ENCODE measurements around the gene WDR81.

DNA sequence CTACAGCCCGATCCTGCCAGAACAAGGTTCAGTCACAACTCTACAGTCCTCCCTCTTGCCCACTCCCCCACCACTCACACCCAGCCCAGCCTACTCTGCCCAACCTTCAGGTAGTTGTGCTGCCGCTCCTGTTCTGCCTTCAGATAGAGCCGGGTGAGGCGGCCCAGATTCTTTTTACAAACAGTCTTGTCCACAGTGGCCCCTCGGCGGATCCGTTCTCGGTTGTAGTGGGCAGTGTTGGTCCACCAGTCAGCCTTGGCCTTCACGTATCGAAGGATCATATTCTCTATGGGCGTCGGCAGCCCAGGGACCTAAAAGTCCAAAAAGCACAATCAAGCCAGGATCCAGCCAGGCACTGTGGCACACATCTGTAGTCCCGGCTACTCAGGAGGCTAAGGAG lies 48.1 kb upstream of the WDR81 start:
- TF ChIP-seq EZH2 (IDR thresholded peaks at IDR 0.05; ENCODE audit: low read depth): no peak
- TF ChIP-seq, protein P1, sequence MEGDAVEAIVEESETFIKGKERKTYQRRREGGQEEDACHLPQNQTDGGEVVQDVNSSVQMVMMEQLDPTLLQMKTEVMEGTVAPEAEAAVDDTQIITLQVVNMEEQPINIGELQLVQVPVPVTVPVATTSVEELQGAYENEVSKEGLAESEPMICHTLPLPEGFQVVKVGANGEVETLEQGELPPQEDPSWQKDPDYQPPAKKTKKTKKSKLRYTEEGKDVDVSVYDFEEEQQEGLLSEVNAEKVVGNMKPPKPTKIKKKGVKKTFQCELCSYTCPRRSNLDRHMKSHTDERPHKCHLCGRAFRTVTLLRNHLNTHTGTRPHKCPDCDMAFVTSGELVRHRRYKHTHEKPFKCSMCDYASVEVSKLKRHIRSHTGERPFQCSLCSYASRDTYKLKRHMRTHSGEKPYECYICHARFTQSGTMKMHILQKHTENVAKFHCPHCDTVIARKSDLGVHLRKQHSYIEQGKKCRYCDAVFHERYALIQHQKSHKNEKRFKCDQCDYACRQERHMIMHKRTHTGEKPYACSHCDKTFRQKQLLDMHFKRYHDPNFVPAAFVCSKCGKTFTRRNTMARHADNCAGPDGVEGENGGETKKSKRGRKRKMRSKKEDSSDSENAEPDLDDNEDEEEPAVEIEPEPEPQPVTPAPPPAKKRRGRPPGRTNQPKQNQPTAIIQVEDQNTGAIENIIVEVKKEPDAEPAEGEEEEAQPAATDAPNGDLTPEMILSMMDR (conservative IDR thresholded peaks at IDR 0.05): no peak
